ENCODE data around the gene COQ4. TPM values are rescaled to one million over a fixed set of nuclear protein-coding genes. Genes with fewer than 3 reads are reported as not detected.
"Not testable (repeated sequence)": the region's sequence is repeated elsewhere in the genome, so short reads cannot be mapped to it uniquely, and the experiment has no call there.

COQ4 gene
- total RNA-seq, 1 donor from 2014 or later: 32.0 TPM

- DNase-seq: no peak
- intact Hi-C loops (cut with micrococcal nuclease): no loop called here
- H3K4me3 ChIP-seq: no peak overlapping the region
- H3K4me1 ChIP-seq: no peaks in the 10 kb centered on the region
- no peaks in the 10 kb centered on the region for H3K27me3 ChIP-seq (ENCODE audit: low read depth)
- no peak overlapping the region for H3K27ac ChIP-seq (replicated peaks)
- no peaks in the 10 kb centered on the region for H3K9me3 ChIP-seq (replicated peaks)
- H3K36me3 ChIP-seq: peaks cover 27% of the 10 kb centered on the region
- TF ChIP-seq, protein P1, sequence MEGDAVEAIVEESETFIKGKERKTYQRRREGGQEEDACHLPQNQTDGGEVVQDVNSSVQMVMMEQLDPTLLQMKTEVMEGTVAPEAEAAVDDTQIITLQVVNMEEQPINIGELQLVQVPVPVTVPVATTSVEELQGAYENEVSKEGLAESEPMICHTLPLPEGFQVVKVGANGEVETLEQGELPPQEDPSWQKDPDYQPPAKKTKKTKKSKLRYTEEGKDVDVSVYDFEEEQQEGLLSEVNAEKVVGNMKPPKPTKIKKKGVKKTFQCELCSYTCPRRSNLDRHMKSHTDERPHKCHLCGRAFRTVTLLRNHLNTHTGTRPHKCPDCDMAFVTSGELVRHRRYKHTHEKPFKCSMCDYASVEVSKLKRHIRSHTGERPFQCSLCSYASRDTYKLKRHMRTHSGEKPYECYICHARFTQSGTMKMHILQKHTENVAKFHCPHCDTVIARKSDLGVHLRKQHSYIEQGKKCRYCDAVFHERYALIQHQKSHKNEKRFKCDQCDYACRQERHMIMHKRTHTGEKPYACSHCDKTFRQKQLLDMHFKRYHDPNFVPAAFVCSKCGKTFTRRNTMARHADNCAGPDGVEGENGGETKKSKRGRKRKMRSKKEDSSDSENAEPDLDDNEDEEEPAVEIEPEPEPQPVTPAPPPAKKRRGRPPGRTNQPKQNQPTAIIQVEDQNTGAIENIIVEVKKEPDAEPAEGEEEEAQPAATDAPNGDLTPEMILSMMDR (IDR thresholded peaks at IDR 0.05; ENCODE audit: borderline replicate concordance): no peak
Measured at GRCh38 chr9:128333451-128333869, 10.8 kb downstream of the COQ4 start.

GRCh38 chr9:128335161-128335560, 12.5 kb downstream of the COQ4 start:
- Histone ChIP-seq H3K4me3 (no peak overlapping the region), H3K36me3 (peaks cover 17% of the 10 kb centered on the region), H3K4me1 (peaks cover 6% of the 10 kb centered on the region), H3K27me3 (ENCODE audit: low read depth) (no peaks in the 10 kb centered on the region), H3K9me3 (replicated peaks) (no peaks in the 10 kb centered on the region), H3K27ac (replicated peaks) (no peak overlapping the region)
- intact Hi-C loops (cut with micrococcal nuclease): no loop called here
- TF ChIP-seq, protein P1 (IDR thresholded peaks at IDR 0.05; ENCODE audit: borderline replicate concordance): no peak
- no peak for DNase-seq

GRCh38 chr9:128335914-128336313, 13.3 kb downstream of the COQ4 start:
- TF ChIP-seq, protein P1 (IDR thresholded peaks at IDR 0.05; ENCODE audit: borderline replicate concordance): no peak
- Histone ChIP-seq H3K27ac (replicated peaks) (no peak overlapping the region), H3K27me3 (ENCODE audit: low read depth) (no peaks in the 10 kb centered on the region), H3K4me3 (no peak overlapping the region), H3K9me3 (replicated peaks) (no peaks in the 10 kb centered on the region), H3K4me1 (peaks cover 11% of the 10 kb centered on the region), H3K36me3 (peaks cover 16% of the 10 kb centered on the region)
- no peak for DNase-seq
- intact Hi-C loops (cut with micrococcal nuclease): no loop called here

GRCh38 chr9:128337936-128338335, 15.3 kb downstream of the COQ4 start:
- H3K27me3 ChIP-seq (ENCODE audit: low read depth): no peaks in the 10 kb centered on the region
- H3K36me3 ChIP-seq: peaks cover 4% of the 10 kb centered on the region
- intact Hi-C loops (cut with micrococcal nuclease): no loop called here
- H3K27ac ChIP-seq (replicated peaks): no peak overlapping the region
- no peak overlapping the region for H3K4me3 ChIP-seq
- TF ChIP-seq, protein P1 (IDR thresholded peaks at IDR 0.05; ENCODE audit: borderline replicate concordance): no peak
- H3K4me1 ChIP-seq: peaks cover 21% of the 10 kb centered on the region
- DNase-seq: no peak
- H3K9me3 ChIP-seq (replicated peaks): no peaks in the 10 kb centered on the region

DNA sequence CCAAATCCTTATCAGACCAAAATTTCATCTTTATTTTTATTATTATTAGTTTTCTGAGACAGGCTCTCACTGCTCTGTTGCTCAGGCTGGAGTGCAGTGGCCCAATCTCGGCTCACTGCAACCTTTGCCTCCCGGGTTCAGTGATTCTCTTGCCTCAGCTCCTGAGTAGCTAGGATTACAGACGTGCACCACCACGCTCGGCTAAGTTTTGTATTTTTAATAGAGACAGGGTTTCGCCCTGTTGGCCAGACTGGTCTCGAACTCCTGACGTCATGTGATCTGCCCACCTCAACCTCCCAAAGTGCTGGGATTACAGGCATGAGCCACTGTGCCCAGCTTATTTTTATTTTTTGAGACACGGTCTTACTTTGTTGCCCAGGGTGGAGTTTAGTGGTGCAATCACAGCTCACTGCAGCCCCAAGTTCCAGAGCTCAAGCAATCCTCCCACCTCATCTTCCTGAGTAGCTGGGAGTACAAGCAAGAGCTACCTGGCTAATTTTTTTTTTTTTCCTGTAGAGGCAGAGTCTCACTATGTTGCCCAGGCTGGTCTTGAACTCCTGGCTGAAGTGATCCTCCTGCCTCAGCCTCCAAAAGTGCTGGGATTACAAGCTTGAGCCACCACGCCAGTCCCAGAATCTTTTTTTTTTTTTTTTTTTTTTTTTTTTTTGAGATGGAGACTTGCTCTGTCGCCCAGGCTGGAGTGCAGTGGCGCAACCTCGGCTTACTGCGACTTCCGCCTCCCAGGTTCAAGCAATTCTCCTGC, 16.4 kb downstream of the COQ4 start:
- Histone ChIP-seq H3K4me1 (peaks cover 21% of the 10 kb centered on the region), H3K36me3 (peaks cover 14% of the 10 kb centered on the region)
- DNase-seq; H3K4me3 ChIP-seq; H3K27ac ChIP-seq (replicated peaks); intact Hi-C loops (cut with micrococcal nuclease); H3K9me3 ChIP-seq (replicated peaks); H3K27me3 ChIP-seq (ENCODE audit: low read depth): not testable (repeated sequence)

Data from left ventricle myocardium inferior (tissue), 1 donor.